Measurements from ENCODE around the gene IDNK.
"Not testable (repeated sequence)": the region's sequence is repeated elsewhere in the genome, so short reads cannot be mapped to it uniquely, and the experiment has no call there.

Gene IDNK

GRCh38 chr9:83622939-83623678, at the start of gene IDNK:
TSS of gene IDNK (plus strand) at chr9:83623143. CDS start at chr9:83623172, 29 bp downstream.
- DNase-seq = peak; percentile 53

- DNase-seq = no peak
Observed at GRCh38 chr9:83574482-83574881, 48.5 kb upstream of the IDNK start.

- no peak for DNase-seq
Observed at GRCh38 chr9:83582029-83582428, 40.9 kb upstream of the IDNK start.

- DNase-seq = peak; percentile 73
Observed at GRCh38 chr9:83583151-83584014, 39.6 kb upstream of the IDNK start.

GRCh38 chr9:83584995-83585394, 37.9 kb upstream of the IDNK start:
- no peak for DNase-seq

- DNase-seq = no peak
Observed at GRCh38 chr9:83588256-83588655, 34.7 kb upstream of the IDNK start.

- DNase-seq = peak; percentile 38
Observed at GRCh38 chr9:83596899-83597504, 25.9 kb upstream of the IDNK start.

- no peak for DNase-seq
Observed at GRCh38 chr9:83598487-83598886, 24.5 kb upstream of the IDNK start.

- DNase-seq = no peak
Observed at GRCh38 chr9:83599071-83599470, 23.9 kb upstream of the IDNK start.

- DNase-seq = no peak
Observed at GRCh38 chr9:83601463-83601862, 21.5 kb upstream of the IDNK start.

- DNase-seq = not testable (repeated sequence)
Observed at GRCh38 chr9:83607620-83608019, 15.3 kb upstream of the IDNK start.

GRCh38 chr9:83613298-83613697, 9.6 kb upstream of the IDNK start:
- DNase-seq = not testable (repeated sequence)

GRCh38 chr9:83617299-83617698, 5.6 kb upstream of the IDNK start:
- DNase-seq = no peak

GRCh38 chr9:83620841-83621636, 1.9 kb upstream of the IDNK start:
- peak; percentile 32 for DNase-seq

- DNase-seq = peak; percentile 86
Observed at GRCh38 chr9:83622433-83622938, 457 bp upstream of the IDNK start.

GRCh38 chr9:83623679-83624076, 735 bp downstream of the IDNK start:
- no peak for DNase-seq

GRCh38 chr9:83625178-83625577, 2.2 kb downstream of the IDNK start:
- DNase-seq = no peak

- no peak for DNase-seq
Observed at GRCh38 chr9:83628540-83628939, 5.6 kb downstream of the IDNK start.

- no peak for DNase-seq
Observed at GRCh38 chr9:83629433-83630104, 6.6 kb downstream of the IDNK start.

- no peak for DNase-seq
Observed at GRCh38 chr9:83630938-83631457, 8.1 kb downstream of the IDNK start.

- no peak for DNase-seq
Observed at GRCh38 chr9:83633255-83633654, 10.3 kb downstream of the IDNK start.

GRCh38 chr9:83633676-83634075, 10.7 kb downstream of the IDNK start:
- no peak for DNase-seq
